ENCODE measurements around the gene SETD3.
"Not testable (repeated sequence)": the region's sequence is repeated elsewhere in the genome, so short reads cannot be mapped to it uniquely, and the experiment has no call there.

SETD3 gene

DNA sequence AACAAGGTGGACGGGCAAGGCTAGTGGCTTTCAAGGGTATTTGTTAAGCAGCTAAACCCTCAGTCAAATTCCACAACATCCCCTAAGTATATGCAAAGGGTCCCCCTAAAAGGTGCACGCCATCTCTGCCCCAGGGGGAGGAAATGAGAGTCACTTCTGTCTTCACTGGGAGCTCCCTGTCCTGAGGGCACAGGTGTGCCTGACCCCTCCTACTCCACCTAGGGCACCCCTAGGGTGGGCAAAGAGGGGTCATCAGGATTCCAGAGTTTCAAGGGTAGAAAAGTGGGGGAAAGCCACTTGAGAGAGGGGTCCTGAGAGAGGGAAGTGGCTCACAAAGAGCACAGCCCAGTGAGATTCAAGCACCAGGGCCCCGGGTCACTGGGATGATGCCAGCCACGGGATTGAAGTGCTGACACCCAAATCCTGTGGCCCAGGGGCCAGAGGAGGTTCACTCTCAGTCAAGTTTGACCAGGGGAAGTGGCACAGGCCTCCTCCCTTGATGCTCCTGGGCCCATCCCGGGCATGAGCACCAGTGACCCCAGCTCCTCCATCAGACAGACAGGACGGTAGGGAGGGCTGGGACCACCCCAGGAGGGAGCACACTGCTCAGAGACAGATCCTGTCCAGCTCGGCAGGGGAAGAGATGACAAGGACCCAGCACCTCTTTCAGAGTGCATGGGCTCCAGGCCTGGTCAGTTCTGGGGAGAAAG is 126.3 kb downstream of the SETD3 start:
- no peak for DNase-seq

DNA sequence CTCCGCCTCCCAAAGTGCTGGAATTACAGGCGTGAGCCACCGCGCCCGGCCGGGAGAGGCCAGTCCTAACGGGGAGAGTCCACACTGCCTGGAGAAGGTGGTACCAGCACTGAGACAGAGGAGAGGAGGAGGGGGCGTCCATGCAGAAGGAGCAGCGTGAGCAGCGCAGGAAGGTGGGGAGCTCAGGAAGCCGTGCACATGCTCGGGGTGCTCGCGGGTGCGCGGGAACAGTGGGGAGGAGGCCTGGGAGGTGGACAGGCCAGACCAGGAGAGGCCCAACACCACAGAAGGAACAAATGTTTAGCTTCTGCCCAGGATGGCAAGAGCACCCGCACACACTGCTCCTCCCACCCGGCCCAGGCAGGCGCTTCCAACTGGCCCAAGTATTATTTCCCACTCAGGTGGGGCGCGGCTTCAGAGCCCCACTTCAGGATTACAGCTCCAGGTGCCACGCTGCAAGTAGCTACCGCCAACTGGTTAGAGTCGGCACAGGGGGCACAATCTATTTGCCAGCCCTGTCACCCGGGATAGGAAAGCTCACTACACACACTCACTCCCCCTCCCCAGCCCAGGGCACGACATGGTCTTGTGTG is 127.9 kb downstream of the SETD3 start:
- no peak for DNase-seq

GRCh38 chr14:99351166-99352007 is 129.3 kb downstream of the SETD3 start:
- DNase-seq, result no peak

DNA sequence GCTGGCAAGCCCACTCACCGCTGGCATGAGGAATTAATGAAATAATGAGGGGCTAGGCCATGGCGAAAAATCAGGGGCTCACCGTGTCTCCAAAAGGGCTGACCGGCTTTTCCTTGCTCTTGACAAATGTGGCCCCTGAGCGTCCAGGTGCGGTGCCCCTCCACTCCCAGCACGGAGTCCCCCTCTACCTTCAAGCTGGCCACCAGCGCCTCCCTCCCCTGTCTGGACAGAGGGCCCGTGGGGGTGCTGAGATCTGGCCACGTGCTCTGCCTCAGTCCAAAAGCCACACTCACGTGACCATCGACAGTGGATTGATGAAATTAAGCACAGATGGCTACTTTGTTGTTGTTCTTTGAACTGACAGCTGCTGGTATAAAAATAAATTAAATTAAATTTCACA is 129.9 kb downstream of the SETD3 start:
- no peak for DNase-seq

GRCh38 chr14:99349721-99350495 is 130.8 kb downstream of the SETD3 start:
- DNase-seq, result no peak

- DNase-seq, result no peak
Observed at GRCh38 chr14:99348816-99349614, 131.6 kb downstream of the SETD3 start.

- DNase-seq, result not testable (repeated sequence)
Observed at GRCh38 chr14:99348231-99348630, 132.4 kb downstream of the SETD3 start.
